DMS53 treated with DMSO at 0.1 percent for 48 hours (cell line): Measurements from ENCODE around the gene GRHL3.

Source experiments
- DNase-seq: peaks from one replicate; lab custom pipeline; 2025; ENCODE audit not compliant: unreplicated experiment; lab: John Stamatoyannopoulos, UW

GRHL3 gene

DNA sequence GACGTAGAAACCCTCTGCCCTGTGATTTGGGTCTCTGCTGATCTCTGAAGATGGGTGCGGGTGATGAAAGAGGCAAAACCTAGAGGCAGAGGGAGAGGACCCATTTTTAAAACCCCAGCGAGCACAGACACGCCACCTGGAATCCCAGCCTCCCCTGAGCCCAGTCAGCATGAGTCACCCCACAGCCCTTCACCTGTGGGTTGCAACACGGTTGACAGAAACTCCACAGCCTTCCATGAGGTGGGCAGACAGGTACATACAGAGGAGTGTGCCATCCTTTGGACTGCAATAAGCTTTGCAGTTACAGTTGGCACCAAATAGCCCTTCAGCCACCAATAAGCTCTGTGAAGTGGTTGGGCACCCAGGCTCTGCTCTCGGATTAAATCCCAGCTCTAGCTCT lies 2.1 kb upstream of the GRHL3 start:
- DNase-seq, result peak; percentile 10

- DNase-seq, result no peak
Measured at GRCh38 chr1:24317956-24318614, 1.1 kb upstream of the GRHL3 start.

DNA sequence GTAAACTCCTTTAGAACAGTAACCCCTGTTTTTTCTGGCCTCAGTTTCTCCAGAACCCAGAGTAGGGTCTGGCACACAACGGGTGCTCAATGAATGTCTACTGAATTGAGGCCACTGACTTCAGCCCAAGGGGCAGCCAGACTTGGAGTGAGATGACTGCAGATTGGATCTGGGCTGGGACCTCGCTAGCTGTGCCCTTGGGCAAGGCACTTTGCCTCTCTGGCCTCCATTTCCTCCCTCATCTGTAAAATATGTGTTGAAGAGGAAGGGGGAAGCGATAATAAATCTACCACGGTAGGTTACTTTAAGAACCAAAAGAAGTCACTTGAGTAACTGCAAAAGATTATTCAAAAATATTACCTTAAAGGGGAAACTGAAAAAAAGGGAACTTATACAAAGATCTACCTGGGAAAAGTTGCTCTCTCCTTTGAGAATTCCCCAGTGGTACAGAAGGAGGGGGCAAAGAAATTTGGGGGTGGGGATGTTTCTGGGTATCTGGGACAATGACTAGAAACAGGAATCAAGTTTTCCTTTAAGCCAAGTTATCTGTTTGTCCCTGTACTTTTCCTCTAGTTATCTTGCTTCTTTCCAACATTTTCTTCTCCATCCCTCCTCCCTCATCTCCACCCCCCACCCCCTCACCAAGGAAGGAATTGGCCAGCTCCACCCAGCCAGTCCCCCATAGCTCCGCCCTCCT lies 394 bp upstream of the GRHL3 start:
- DNase-seq, result no peak

DNA sequence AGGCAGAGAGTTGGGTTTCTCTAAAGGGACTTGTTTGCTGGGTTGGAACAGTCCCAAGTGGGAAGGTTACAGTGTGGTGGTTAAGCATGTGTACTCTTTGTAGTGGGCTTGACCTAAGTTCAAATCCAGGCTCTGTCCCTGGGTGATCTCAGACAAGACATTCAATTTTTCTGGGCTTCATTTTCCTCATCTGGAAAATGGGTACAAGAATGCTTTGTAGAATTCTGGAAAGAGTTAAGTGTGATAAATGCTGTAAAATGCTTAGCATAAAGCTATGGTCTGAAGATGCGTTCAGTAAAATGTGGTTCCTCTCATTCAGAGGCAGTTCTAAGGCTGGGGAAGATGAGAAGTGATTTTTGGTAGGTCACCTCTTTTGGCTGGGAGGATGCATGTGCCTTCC lies 805 bp downstream of the GRHL3 start:
- no peak for DNase-seq

DNA sequence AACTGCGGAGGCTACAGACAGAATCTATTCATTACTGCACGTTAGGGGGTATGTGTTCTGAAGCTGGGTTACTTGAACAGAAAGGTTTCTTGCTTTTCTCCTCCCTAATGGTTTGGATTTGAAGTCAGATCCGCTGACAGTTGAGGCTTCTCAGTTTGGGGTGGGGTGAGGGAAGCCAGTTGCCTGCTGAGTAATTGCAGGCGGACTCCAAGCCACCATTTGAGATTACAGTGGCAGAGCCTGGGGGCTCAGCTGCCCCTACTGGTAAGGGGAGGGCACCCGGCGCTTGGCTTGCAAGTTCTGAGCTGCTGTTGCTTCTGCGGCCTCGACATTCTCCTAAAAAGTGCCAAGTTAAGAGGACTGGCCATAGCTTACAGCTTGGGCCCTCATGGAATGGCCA lies 2.0 kb downstream of the GRHL3 start:
- DNase-seq, result no peak

DNA sequence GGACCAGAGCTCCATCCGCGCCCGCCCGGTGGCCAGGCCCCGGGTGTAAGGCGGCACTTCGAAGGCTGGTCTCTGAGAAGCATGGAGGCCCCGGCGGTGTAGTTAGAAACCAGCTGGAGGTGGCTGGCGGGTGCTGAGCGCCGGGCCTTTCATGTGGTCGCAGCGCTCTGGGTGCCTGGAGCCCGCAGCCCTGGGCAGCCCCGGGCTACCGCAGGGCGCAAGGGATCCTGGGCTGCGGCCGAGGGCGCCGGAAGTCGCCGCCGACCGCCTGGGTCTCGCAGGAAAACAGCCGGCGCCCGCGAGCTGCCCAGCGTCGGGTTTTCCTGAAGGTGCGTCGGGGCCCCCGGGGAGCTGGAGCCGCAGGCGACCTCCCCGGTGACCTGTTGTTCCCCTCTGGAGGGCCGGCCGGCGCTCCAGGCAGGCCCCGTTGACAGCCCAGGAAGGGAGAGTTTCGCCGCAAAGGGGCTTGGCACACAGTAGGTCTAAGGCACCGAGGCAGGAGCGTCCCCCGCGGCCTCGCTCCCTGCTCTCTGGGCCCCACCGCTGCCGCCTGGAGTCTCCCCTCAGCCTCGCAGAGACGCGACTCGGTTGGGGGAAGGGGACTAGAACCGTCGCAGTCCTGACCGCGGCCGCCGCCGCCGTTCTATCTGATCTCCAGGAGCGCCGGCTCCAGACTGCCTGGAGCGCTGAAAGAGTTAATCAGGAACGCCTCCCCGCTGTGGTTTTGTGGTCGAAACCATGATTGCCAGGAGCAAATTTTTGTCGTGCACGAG lies 2.7 kb downstream of the GRHL3 start:
- peak; percentile 5 for DNase-seq

DNA sequence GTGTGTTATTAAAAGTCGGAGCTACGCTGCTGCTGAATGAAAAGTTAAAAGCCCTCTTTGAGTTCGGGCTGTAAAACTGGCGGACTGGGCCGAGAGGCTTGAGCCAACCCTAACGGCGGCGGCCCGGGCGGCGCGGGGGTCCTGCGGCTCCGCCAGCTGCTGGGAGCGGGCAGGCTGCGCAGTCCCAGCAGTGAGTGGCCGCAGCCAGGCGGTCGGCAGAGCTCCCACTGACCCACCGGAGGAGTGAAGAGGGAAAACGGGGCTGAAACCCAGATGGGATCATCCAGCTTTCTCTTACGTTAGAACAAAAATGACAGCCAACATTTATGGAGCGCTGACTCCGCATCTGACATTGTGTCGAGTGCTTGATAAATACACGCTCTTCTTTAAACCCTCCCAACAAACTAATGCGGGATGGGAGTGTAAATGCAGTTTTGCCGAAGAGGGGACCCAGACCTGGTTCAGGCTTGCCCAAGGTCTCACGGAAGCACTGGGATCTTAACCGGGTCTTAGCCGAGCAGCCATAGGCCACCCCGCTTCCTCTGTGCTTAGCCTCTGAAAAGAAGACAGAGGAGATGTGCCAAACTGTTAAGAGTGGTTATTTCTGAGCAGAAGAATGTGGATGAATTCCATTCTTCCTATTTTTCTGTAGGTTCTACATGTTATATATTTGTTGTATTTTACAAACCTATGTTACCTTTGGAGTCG lies 3.5 kb downstream of the GRHL3 start:
- DNase-seq, result no peak

GRCh38 chr1:24323281-24323680 lies 4.1 kb downstream of the GRHL3 start:
- no peak for DNase-seq

DNA sequence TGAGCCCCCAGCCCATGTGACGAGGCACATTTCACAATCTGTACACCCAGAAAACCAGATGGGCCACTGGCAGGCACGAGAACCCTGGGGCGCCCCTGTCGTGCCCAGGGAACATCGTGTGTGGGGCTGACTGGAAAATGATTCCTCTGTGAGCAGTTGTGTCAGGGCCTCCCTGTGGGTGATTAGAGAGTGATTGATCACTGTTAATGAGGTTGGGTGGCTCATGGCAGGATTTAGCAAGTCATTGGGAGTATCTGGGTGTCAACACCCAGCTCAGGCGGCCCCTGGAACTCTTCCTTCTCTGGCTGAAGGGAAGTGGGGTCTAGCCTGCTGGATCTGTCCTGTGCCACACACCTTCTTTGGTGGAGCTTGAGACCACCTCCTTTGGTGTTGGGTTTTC lies 5.7 kb downstream of the GRHL3 start:
- DNase-seq, result no peak

- DNase-seq, result no peak
Measured at GRCh38 chr1:24325587-24326449, 6.7 kb downstream of the GRHL3 start.

- no peak for DNase-seq
Measured at GRCh38 chr1:24327486-24327885, 8.3 kb downstream of the GRHL3 start.

- DNase-seq, result no peak
Measured at GRCh38 chr1:24327891-24328290, 8.7 kb downstream of the GRHL3 start.

GRCh38 chr1:24329331-24329730 lies 10.2 kb downstream of the GRHL3 start:
- DNase-seq, result no peak

- DNase-seq, result no peak
Measured at GRCh38 chr1:24329797-24330543, 10.8 kb downstream of the GRHL3 start.

DNA sequence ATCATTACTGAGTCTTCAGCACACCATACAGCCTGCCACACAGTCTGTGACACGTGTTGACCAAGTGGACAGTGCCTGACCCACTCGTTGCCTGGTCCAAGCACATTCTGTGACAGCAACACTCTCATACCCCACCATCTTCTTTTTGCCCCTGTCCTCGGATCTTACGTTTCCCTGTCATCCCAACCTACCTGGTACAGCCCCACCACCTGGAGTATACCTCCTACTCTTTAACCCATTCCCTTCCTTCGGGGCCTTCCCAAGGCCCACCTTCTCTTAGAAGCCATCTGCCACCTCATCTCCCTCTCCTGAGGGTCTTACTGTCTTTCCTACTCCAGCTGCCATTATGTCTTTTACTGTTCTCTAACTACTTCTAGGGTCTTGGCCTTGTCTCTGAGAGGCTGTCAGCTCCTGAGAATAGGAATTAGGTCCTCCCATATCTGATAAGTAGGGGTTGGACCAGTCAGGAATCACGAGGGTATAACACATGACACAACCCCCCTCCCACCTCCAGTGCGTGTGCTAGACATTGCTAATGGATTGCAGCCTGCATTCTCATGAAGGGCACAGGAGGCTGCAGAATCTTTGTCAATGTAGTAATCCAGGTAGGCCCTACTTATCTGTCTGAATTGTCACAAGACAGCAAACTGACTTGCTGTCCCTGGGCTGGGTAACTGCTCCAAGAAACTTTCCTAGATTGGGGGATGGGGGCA lies 13.0 kb downstream of the GRHL3 start:
- no peak for DNase-seq

DNA sequence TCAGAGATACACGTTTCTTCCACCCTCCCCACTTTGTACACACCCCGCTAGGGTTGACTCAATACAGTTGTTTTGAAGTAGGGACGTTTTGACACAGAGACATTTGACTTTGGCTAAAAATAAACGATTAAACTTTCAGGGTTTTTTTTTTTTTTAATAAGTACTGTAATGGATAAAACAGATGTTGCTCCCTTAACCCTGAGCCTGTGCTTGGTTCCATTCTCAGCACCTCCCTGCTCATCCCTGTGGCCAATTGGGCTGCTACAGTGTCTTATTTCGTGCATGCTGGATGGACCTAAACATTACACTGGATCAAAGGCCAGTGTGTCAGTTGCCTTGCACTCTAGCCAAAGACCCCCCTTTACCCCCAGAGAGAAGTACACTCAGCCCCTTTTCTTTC lies 16.9 kb downstream of the GRHL3 start:
- no peak for DNase-seq

- no peak for DNase-seq
Measured at GRCh38 chr1:24337455-24337854, 18.3 kb downstream of the GRHL3 start.

- no peak for DNase-seq
Measured at GRCh38 chr1:24338447-24338846, 19.3 kb downstream of the GRHL3 start.

DNA sequence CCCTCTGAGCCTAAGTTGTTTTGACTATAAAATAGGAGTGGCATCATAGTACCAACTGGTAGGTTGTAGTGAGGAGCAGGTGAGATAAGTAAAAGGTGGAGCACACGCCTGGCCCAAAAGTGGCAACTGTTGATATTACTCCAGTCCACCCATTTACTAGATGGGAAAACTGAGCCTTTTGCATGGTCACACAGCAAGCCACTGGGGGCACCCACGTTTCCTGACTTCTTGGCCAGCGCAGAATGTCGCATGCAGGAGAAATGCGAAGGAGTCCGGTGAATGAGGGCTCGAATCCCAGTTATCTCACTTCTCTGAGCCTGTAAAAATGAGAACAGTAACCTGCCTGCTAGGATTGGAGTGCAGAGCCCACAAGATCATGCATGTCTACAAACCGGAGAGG lies 20.8 kb downstream of the GRHL3 start:
- DNase-seq, result no peak
